Left cardiac atrium (tissue), 4 donors: Measurements from ENCODE around the gene LRRN2. TPM values are rescaled to one million over a fixed set of nuclear protein-coding genes. Genes with fewer than 3 reads are reported as not detected.
A peak's percentile ranks its signal among the peaks of the same experiment; 100 is the strongest.

Experiments
- ATAC-seq, 2 donors: fragments of 200-7000 bp; cut with Tn5 transposase; one replicate each; pipeline ENCODE4 v1.9.1; 2020; ENCODE audit warnings: mild to moderate bottlenecking in 2 of 2, moderate library complexity in 2 of 2
- DNase-seq: peaks from one replicate; pipeline ENCODE4 v3.0.0-alpha.2; 2020
- intact Hi-C, 2 donors: fragments of 100-400 bp; cut with DNase I; formaldehyde crosslinking; loops; one replicate each; pipeline versions ENCODE4 v1.14.1 to v1.15.1; 2022 to 2023
- total RNA-seq, 2 donors: library from RNA; stranded (reverse); fragmentation: NEBNext Ultra II Directional; extraction: Animal tissue kit (Norgen Biotek cat#: 25700); gene quantifications; one replicate each; pipeline ENCODE4 v1.2.1, GENCODE V29; 2021
- donor health status: DM: no; HTN: yes; CAD: no.
- donor health status: DM: no; HTN: yes; CAD: no; lungs with severe emphysema.
- donor health status: DM: yes; HTN: yes; CAD: no.
- donor health status: Dilated cardiomyopathy.

The LRRN2 gene
- total RNA-seq, 2 donors from 2014 or later = 3.3 to 6.4 TPM

DNA sequence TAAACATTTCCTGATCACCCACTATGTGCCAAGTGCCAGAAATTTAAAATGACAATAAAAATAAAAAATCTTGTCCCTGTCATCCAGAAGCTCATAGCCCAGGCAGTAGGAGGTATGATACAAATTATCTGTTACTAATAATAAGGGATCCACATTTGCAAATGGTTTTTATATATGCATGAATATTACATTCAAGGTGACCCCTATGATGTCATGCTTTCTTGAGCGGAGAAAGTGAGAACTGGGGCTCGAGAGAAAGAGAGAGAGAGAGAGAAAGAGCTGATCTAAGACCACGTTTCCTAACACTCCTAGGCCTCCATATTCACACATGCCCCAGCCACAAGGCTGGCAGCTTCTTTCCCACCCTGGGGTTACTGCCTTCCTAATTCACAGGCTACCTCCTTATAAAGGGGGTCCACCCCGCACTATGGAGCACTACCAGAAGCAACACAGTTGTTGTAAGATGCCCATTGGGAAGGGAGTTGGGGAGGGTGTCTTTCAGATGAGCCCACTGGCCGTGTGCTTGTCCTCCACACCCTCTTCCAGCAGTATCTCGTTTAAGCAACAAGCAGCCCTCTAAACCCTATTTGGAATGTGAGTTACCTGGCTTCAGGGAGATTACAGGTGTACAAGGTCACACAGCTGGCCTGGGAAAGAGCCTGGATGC, 28.8 kb upstream of the LRRN2 start:
- DNase-seq (no peak), ATAC-seq (no peak)
- intact Hi-C loops = no loop called here

DNA sequence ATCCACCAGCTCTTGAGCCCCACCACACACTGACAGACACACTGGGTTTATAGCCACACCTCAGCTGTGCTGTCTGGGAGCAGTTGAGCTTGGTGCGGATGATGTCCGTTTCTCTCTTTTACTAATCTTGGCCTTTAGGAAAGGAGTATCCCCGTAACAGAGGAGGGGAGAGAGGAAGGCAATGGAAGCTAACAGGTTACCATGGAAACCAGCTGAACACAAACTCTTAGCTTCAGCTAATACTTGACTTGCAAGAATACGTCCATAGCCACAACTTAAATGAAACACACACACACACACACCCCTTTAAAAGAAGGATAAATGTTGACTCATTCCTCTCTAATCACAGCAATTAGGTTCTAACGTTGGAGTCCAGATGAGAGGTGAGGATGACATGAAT, 28.0 kb upstream of the LRRN2 start:
- intact Hi-C loops = no loop called here
- ATAC-seq = no peak
- DNase-seq = no peak

DNA sequence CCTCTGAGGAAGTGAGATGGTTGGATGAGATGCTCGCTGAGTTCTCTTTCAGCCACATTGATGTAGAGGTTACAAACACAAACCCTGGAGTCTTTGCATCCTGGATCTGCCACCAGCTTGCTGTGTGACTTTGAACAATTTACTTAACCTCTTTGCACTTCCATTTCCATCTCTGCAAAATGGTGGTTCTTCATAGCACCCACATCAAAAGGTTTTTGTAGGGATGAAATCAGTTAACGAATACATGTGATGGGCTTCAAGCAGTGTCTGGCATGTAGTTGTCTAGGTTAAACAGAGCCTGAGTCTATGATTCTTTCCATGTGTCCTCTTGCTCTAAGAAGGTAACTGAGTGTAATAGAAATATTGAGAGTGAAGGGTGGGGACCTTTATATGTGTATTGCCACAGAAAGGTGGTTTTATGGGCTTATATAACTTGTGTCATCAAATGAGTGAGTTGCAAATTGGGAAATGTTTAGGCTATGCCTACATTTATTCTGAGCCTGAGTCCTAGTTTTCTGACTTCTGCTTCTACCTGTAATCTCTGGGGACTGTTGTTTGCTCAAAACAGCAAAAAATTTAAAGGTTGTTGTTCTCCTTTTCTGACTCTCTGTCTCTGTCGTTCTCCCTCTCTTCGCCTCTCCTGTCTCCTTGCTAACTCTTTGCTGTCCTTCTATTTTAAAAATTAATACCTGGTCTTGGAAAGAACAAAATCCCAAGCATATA, 27.3 kb upstream of the LRRN2 start:
- ATAC-seq (no peak), DNase-seq (no peak)
- intact Hi-C loops = no loop called here

DNA sequence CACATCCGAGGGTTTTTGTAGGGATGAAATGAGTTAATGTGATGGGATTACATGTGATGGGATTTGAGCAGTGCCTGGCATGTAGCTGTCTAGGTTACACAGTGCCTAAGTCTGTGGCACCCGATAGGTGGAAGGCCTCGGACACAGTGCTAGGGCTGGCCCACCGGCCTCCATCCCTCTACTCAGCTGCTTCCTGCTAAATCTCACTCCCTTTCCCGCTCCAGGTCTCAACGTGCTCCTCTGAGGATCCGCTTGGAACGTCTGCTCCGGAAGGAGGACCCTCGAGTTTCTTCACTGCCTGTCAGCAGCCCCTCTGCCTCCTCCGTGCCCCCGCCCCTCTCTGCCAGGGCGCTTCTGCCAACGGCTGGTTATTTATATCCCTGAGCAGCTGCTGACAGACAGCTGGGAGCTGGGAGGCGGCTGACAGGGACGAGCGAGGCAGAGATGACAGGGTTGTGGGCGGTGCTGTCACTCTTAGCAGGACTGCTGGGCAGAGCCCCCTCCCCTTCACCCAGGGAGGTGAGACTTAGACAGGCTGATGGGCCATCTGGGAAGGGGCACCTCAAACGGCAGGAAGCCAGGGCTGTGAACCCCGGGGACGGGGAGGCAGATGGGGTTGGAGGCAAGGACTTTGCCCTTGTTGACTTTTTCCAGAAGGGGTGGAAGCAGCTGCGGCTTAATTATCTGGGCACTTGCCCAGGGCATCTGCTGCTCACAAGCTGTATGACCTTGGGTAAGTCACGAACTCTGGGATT, 26.6 kb upstream of the LRRN2 start:
- intact Hi-C loops = no loop called here
- ATAC-seq (peak; percentile 91 to 93), DNase-seq (peak; percentile 61)

DNA sequence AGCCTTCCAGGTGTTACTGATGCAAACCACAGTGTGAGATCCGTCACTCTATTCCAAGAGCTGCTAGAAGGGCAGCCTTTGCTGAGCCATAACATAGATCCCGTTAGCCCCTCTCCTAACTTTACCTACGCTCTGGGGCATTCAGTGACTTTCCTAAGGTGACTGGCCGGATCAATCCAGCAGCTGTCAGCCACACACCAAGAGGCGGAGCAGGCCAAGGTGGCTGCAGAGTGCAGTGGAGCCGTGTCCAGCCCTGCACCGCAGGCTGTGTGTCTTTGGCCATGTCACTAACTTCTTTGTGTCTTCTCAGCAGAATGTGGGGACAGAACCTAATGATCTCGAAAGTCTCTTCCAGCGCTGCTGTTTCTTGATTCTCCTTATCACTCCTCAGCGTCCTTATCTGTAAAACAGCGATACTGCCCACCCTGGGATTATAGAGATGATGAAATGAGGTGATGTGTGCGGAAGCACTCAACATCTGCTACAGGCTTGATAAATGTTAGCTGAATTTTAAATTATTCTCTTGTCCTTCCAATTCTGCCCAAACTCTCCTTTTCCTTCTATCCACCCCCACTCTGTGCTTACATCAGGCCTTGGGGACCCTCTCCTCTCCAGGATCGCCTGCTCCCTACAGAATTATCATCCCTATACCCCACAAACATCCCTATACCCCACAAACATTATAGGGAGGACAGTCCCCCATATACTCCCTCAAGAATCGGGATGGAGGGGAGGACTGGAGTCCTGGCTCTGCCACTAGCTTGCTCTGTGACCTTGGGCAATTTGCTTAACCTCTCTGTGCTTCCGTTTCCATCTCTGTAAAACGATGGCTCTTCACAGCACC, 25.8 kb upstream of the LRRN2 start:
- ATAC-seq (peak in 1 of 2 donors; percentile 13), DNase-seq (no peak)
- intact Hi-C loops = no loop called here

DNA sequence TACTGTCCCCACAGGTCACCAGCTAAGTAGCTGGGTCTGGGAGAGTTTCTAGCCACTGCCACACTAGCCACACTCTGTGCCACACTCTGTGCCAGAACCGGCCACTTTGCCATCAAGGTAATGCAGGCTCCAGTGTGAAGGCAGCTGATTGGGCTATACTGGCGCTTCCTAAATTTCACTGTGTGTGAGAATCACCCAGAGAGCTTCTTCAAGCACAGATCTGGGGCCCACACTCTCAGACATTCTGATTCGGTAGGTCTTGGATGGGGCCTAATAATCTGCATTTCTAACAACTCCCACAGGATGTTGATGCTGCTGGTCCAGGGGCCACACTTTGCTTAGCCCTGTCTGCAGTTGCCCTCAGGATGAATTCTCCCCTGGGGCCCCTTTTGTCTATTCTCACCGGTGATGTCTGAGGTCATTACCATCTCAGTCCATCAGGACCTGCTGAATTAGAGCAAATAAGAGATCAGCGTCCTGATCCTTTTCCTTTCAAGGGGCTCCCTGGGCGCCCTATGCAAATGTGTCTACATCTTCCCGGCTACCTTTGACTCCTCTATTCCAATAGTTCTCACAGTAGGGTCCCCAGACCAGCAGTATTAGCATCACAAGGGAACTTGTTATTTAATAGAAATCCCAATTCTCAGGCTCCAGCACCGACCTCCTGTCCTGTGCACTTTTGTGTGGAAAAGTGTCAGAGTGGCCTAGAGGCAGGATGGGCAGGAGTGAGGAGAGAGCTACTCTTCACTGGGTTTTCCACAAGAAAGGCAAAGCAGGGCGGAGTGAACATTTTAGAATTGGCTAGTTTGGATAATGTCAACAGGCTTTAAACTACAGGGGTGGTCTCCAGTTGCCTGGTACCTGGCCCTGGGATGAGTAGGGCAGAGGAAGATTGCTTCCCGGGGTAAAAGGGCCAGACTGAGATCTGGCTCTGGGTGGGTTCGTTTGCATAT, 24.7 kb upstream of the LRRN2 start:
- no peak for DNase-seq
- no peak for ATAC-seq
- intact Hi-C loops = no loop called here

DNA sequence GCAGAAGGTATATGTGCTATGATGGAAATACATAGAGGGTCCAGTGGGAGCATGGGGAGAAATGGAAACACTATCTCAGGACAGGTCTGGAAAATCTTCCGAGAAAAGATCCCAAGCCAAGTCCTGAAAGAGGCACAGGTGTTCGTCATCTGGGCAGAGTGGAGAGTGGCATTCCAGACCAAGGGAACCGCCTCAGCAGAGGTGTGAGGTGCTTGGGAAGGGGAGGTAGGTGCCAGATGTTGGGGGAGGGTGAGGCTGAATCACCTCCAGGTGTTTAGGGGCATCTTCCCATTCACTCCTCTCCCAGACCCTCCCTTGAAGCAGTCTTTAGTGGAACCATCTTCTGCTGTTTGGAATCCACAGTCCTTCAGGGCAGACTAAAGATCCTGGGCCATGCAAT, 23.5 kb upstream of the LRRN2 start:
- intact Hi-C loops = no loop called here
- no peak for ATAC-seq
- no peak for DNase-seq

DNA sequence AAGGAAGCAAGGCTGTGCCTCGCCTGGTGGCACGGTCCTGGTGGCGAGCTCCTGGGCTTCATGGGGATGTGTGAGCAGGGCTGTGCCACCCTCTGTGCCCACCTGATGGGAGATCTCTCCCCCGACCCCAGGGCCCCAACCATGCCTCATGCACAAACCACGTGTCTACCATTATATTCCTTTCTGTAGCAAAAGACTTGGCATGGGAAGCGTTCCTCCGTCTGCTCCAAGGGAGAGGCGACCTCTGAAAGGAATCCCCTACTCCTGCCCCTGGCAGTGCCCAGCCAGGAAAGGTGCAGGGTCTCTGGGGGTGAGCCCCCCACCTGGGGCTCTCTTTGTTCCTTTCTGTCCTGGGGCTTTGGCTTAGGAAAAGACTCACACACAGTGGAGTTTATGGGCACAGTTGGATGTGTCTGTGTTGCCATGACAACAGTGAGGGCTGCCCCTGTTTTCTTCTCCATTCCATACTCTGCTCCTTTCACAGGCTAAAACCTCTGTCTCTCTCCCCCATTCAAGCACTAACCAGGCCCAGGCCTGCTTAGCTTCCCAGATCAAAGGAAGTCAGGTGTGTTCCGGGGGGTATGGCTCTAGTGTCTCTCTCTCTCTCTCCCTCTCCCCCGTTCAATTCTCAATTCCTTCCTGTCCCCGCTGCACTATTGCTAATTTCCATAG, 21.4 kb upstream of the LRRN2 start:
- intact Hi-C loops = no loop called here

DNA sequence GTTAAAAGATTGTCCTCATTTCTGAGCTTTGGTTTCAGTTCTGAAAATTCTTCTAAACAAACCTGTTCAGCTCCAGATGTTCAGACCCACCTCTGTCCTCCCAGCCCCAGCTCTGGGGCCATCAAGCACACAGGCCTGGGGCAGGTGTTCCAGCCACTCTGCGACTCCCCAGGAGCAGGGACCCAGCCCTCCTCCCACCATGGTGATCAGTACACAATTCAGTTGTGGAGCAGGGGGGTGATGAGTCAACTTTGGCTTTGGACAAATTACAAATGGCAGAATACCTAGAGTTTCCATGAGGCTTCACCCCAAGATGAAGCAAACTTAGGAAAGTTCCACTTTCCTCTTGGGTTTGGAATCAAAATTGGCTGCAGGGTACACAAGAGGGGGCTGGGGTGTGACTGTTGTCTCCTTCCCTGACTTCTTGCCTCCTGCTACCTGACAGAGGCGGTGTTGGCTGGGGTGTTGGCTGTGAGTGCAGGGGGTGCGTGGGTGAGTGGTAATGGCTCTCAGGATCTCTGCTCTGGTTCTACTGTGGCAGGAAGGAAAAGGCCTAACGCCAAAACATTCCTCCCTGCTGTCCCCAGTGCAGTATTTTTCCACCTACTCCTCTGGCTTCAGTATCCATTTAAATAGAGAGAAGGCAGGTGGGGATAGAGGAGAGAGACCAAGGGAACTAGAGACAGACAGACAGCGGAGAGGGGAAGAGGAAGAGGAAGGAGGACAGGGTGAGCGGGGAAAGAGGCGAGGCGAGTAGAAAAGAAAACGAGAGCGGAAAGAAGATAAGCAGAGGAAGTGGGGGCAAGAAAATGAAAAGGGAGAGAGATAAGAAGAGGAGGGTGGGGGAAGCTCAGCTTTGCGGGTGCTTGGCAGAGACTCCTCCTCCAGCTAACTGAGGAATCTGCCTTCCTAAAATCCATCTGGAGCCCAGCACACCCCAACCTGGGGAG, 20.6 kb upstream of the LRRN2 start:
- ATAC-seq (no peak), DNase-seq (no peak)
- intact Hi-C loops = no loop called here

More for the DNA sequence above, 21.4 kb upstream of the LRRN2 start:
- DNase-seq (no peak), ATAC-seq (no peak)

DNA sequence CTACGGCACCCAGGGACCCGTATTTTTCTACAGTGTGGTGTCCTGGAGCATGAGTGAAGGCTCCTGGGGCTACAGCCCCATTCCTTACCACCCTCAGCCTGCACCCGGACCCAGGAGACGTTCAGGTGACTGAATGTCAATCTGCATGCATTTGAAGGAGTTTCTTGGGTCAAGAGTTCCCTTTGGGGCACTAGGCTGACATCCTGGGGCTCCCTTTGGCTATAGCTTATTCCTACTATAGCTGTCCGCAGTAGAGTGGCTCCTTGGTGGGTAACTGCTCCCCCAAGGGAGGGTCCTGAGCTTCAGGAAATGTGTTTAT, 19.9 kb upstream of the LRRN2 start:
- no peak for ATAC-seq
- intact Hi-C loops = no loop called here
- no peak for DNase-seq

DNA sequence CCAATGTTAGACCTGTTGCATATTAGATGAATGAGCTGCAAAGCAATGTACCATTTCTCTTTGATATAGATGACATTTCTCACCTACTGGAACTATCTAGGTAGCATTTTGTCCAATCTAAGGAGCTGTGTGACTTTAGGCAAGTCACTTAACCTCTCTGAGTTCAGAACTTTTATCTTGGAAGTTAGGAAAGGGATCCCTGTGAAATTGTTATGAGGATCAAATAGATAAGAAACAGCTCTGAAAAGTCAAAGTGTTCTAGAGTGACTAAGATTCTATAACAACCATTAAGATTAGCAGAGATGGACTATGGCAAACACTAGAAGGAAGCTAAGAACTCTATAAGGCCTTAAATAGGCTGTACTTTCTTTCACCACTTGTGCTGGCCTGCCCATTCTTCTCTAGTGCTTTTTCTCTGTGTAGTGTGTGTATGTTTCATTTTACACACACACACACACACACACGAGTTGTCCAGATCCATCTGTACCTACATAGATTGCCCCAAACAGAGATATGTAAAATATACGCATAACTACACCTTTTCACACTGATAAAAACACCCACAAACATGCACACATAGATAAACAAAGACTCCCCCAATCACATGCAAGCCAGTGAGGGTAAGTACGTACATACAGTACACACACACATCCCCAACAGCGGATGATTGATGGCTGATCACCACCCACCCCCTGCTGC, 19.4 kb upstream of the LRRN2 start:
- intact Hi-C loops = no loop called here
- ATAC-seq = no peak
- DNase-seq = no peak

DNA sequence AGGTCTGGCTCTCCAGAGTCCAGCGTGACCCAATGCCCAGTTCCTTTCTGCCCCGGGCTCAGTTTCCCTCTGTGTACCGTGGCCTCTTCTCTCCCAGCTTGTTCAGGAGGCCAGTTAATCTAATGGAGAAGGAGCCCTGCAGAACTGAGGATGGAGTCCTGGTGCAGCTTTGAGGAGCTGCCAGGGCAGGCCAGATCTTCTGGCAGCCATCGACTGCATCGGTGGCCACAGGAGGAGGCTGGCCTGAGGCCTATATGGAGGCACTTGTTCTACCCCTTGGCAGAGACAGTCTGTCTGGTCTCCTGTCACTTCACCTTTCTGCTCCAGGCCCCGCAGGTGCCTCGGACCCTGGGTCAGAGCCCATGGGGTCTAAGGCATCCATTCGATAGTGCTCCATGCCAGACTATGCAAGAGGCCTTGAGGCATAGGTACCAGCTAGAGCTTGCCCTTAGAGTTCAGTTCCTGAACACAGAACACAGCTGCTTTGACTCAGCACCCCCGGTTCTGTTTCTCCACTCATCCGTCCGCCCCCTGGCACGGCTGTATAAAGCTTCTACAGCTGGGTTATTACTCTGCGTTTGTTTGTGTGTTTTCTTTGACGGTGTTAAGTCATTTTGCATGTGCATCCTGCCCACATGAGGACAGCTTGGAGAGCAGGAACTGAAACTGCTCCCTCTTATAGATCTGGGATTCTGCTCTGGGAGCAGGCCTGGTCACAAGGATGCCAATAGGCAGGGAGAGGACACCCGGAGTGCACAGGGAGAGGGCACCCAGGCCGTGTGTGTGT, 18.5 kb upstream of the LRRN2 start:
- DNase-seq (no peak), ATAC-seq (no peak)
- intact Hi-C loops = no loop called here

DNA sequence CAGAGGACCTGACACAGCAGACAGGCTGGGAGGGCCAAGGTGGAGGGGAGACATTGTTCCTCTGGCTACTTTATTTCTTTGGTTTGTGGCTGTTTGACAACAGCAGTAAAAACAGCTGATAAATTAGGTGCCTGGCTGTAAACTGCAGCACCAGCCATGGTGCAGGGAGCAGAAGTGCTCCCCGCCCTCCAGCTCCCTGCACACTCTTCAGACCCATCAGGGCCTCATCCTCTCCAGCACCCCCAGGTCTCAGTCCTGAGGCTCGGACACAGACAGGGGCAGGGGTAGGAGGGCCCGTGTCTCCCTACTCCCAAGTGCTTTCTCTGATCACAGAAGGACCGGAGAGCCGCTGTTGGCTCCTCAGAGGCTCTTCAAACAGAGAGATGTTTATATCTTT, 17.7 kb upstream of the LRRN2 start:
- DNase-seq (no peak), ATAC-seq (no peak)
- intact Hi-C loops = no loop called here

DNA sequence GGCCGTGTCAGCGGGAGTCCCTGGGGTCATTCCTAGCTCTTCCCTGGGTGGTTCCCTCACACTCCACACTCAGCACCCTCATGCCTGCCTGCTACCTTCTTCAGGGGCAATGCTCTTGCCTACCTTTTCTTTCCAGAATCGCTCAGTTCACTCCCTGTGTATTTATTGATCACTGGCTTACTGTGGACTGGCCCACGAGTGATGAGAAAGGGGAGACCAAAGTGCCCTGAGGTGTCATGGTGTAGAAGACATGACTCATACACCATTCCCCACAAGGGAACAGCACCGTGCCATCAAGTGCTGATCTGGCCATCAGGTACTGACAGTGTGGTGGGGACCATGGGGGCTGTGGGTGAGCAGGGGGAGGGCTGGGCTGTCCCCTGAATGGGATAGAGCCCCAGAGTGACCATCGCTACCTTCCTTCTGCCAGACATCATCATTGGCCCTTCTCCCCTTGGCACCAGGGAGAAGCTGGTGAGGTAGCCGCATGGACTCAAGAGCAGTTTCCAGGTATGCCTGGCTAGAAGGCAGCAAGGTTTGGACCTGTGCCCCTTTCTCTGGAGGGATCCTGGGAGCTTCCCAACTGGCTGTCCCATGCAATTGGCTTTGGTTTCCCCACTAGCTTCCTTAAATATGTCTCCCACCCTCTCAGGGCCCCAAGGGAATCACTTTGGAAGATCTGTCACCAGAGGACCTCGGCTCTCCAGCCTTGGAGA, 17.2 kb upstream of the LRRN2 start:
- DNase-seq = no peak
- ATAC-seq = no peak
- intact Hi-C loops = no loop called here

DNA sequence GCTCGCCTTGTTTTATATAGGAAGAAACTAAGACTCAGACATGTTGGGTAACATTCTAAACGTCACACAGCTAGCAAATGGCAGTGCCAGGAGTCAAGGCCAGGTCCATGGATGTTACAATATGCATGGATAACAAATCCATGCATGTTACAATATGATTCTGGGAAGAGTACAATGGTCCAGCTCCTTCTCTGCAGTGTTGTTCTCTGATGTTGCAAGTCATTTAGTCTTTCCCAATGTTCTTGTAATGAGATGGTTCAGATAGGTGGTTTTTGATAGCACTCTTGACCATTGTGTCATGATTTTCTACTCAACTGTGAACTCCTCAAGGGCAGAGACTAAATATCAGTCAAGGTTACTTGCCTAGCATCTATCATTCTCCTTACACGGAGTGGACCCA, 15.7 kb upstream of the LRRN2 start:
- DNase-seq (no peak), ATAC-seq (no peak)
- intact Hi-C loops = no loop called here
